H9 (cell line): ENCODE measurements around the gene LRRC8C. TPM values are rescaled to one million over a fixed set of nuclear protein-coding genes. Genes with fewer than 3 reads are reported as not detected.

Source experiments
- DNase-seq: peaks from one replicate; pipeline ENCODE4 v3.0.0-alpha.2; 2017
- H2AFZ ChIP-seq: one replicate; pipeline ENCODE4 v1.6.1; 2013; ENCODE audit warnings: mild to moderate bottlenecking, low read length, control low read depth, moderate library complexity
- H2AK5ac ChIP-seq: 2 replicates; pipeline ENCODE4 v1.6.1; 2013; ENCODE audit warnings: low read length, control low read depth, mixed read lengths; ENCODE audit not compliant: insufficient read length
- H2BK120ac ChIP-seq: one replicate; pipeline ENCODE4 v1.6.1; 2013; ENCODE audit warnings: low read depth, mild to moderate bottlenecking, low read length, control low read depth, inconsistent platforms; ENCODE audit not compliant: poor library complexity, severe bottlenecking
- H2BK12ac ChIP-seq: 2 replicates; pipeline ENCODE4 v1.6.1; 2013; ENCODE audit warnings: low read length, control low read depth, mixed read lengths, low read depth; ENCODE audit not compliant: insufficient read length
- H2BK15ac ChIP-seq: 2 replicates; pipeline ENCODE4 v1.6.1; 2013; ENCODE audit warnings: low read depth, low read length, control low read depth
- H2BK20ac ChIP-seq: one replicate; pipeline ENCODE4 v1.6.1; 2013; ENCODE audit warnings: low read depth, mild to moderate bottlenecking, low read length, control low read depth, inconsistent platforms; ENCODE audit not compliant: poor library complexity, severe bottlenecking
- H2BK5ac ChIP-seq: 2 replicates; pipeline ENCODE4 v1.6.1; 2013; ENCODE audit warnings: low read length, control low read depth, mixed read lengths; ENCODE audit not compliant: insufficient read length
- H3K14ac ChIP-seq: 2 replicates; pipeline ENCODE4 v1.6.1; 2013; ENCODE audit warnings: low read length, control low read depth; ENCODE audit not compliant: insufficient read depth
- H3K18ac ChIP-seq: 2 replicates; pipeline ENCODE4 v1.6.1; 2013; ENCODE audit warnings: low read depth, mild to moderate bottlenecking, mixed read lengths, low read length, control low read depth; ENCODE audit not compliant: insufficient read length
- H3K23ac ChIP-seq: 2 replicates; pipeline ENCODE4 v1.6.1; 2013; ENCODE audit warnings: low read length, control low read depth, mixed read lengths, low read depth; ENCODE audit not compliant: insufficient read length
- H3K23me2 ChIP-seq: 2 replicates; pipeline ENCODE4 v1.6.1; 2013; ENCODE audit warnings: low read depth, mild to moderate bottlenecking, mixed read lengths, low read length, control low read depth; ENCODE audit not compliant: insufficient read length, poor library complexity, severe bottlenecking
- H3K27ac ChIP-seq: 2 replicates; pipeline ENCODE4 v1.5.1; 2013; ENCODE audit warnings: low read length, control low read depth, mixed read lengths, low read depth; ENCODE audit not compliant: insufficient read length
- H3K27me3 ChIP-seq: 2 replicates; pipeline ENCODE4 v1.6.1; 2013; ENCODE audit warnings: low read length, control low read depth, inconsistent platforms; ENCODE audit not compliant: insufficient read depth
- H3K4ac ChIP-seq: 2 replicates; pipeline ENCODE4 v1.6.1; 2013; ENCODE audit warnings: low read depth, mild to moderate bottlenecking, control low read depth, inconsistent platforms, low read length, moderate library complexity
- H3K4me1 ChIP-seq: 2 replicates; pipeline ENCODE4 v1.6.1; 2013; ENCODE audit warnings: low read length, control low read depth, inconsistent platforms; ENCODE audit not compliant: insufficient read depth
- H3K4me2 ChIP-seq: 2 replicates; pipeline ENCODE4 v1.6.1; 2013; ENCODE audit warnings: low read length, control low read depth, mixed read lengths; ENCODE audit not compliant: insufficient read length, insufficient read depth
- H3K56ac ChIP-seq: 2 replicates; pipeline ENCODE4 v1.6.1; 2013; ENCODE audit warnings: low read depth, mild to moderate bottlenecking, mixed read lengths, low read length, control low read depth; ENCODE audit not compliant: insufficient read length
- H3K79me1 ChIP-seq: 2 replicates; pipeline ENCODE4 v1.6.1; 2013; ENCODE audit warnings: low read depth, mild to moderate bottlenecking, moderate library complexity, low read length, control low read depth, inconsistent platforms; ENCODE audit not compliant: insufficient read depth, poor library complexity, severe bottlenecking
- H3K79me2 ChIP-seq: 2 replicates; pipeline ENCODE4 v1.6.1; 2013; ENCODE audit warnings: low read length, control low read depth, inconsistent platforms; ENCODE audit not compliant: insufficient read depth
- H3K9ac ChIP-seq: 2 replicates; pipeline ENCODE4 v1.6.1; 2013; ENCODE audit warnings: low read length, control low read depth, mixed read lengths; ENCODE audit not compliant: insufficient read length; ENCODE audit errors: extremely low read depth
- H3K9me3 ChIP-seq: one replicate; pipeline ENCODE4 v1.6.1; 2013; ENCODE audit warnings: low read depth, low read length, inconsistent platforms; ENCODE audit not compliant: control insufficient read depth
- H3T11ph ChIP-seq: one replicate; pipeline ENCODE4 v1.6.1; 2013; ENCODE audit warnings: mild to moderate bottlenecking, low read length, control low read depth, inconsistent platforms
- H4K20me1 ChIP-seq: one replicate; pipeline ENCODE4 v1.6.1; 2013; ENCODE audit not compliant: control insufficient read depth, insufficient read length, insufficient read depth
- H4K5ac ChIP-seq: 2 replicates; pipeline ENCODE4 v1.6.1; 2013; ENCODE audit warnings: low read depth, mild to moderate bottlenecking, mixed read lengths, low read length, control low read depth; ENCODE audit not compliant: insufficient read length
- H4K8ac ChIP-seq: replicated peaks from 2 replicates; pipeline ENCODE4 v1.6.1; 2013; ENCODE audit warnings: low read length, control low read depth, mixed read lengths, low read depth; ENCODE audit not compliant: insufficient read length
- H4K91ac ChIP-seq: 2 replicates; pipeline ENCODE4 v1.6.1; 2013; ENCODE audit warnings: low read depth, mild to moderate bottlenecking, moderate library complexity, mixed read lengths, low read length, control low read depth; ENCODE audit not compliant: insufficient read length
- H3K27ac Mint-ChIP-seq, 3 experiments: 2 replicates in 2 of 3; 3 replicates in 1 of 3; pipeline ENCODE4 v1.8.0; 2020 to 2021; ENCODE audit warnings: mixed read lengths in 3 of 3, mild to moderate bottlenecking in 1 of 3, moderate library complexity in 1 of 3
- H3K27me3 Mint-ChIP-seq: 2 replicates; pipeline ENCODE4 v1.8.0; 2021; ENCODE audit warnings: low read depth, mild to moderate bottlenecking, moderate library complexity, mixed read lengths
- H3K36me3 Mint-ChIP-seq, 3 experiments: 2 replicates in 2 of 3; 3 replicates in 1 of 3; pipeline ENCODE4 v1.8.0; 2020 to 2021; ENCODE audit warnings: low read depth in 3 of 3, mixed read lengths in 3 of 3; ENCODE audit not compliant: insufficient read depth in 1 of 3
- H3K4me1 Mint-ChIP-seq, 2 experiments: 2 replicates each; pipeline ENCODE4 v1.8.0; 2020; ENCODE audit warnings: mixed read lengths in 2 of 2
- H3K4me3 Mint-ChIP-seq, 2 experiments: 2 replicates in 1 of 2; 3 replicates in 1 of 2; pipeline ENCODE4 v1.8.0; 2020 to 2021; ENCODE audit warnings: mild to moderate bottlenecking in 2 of 2, mixed read lengths in 2 of 2, moderate library complexity in 1 of 2
- H3K9me3 Mint-ChIP-seq, 2 experiments: 2 replicates in 1 of 2; 3 replicates in 1 of 2; pipeline ENCODE4 v1.8.0; 2020; ENCODE audit warnings: mild to moderate bottlenecking in 2 of 2, mixed read lengths in 2 of 2, moderate library complexity in 1 of 2
- CTCF ChIP-seq: fragments of 200-600 bp; sonication (generic); conservative IDR thresholded peaks from 3 replicates; pipeline ENCODE4 v1.8.0; 2021; ENCODE audit warnings: antibody characterized with exemption, mild to moderate bottlenecking
- WGBS: extraction: QIAGEN DNeasy Blood & Tissue Kit; methylation state at CpG from one replicate; pipeline ENCODE4 v1.1.7; 2013; ENCODE audit warnings: missing lambda C conversion rate, low lambda C conversion rate, mixed read lengths; ENCODE audit not compliant: insufficient read length; ENCODE audit errors: extremely low coverage; 5-methylcytosine and 5-hydroxymethylcytosine counted together
- total RNA-seq: library from RNA; stranded (reverse); gene quantifications from 2 replicates; pipeline ENCODE4 v1.2.1, GENCODE V29; 2021

LRRC8C gene
- total RNA-seq, 1 experiment from 2014 or later: 1.9 TPM

GRCh38 chr1:89660224-89661061 lies 27.5 kb downstream of the LRRC8C start:
- H3K14ac ChIP-seq: no peak overlapping the region
- H3K23ac ChIP-seq: no peak overlapping the region
- no peak overlapping the region for H3T11ph ChIP-seq
- no peak overlapping the region for H4K91ac ChIP-seq
- no peak overlapping the region for H3K27ac Mint-ChIP-seq
- TF ChIP-seq CTCF: no peak
- no peak overlapping the region for H3K4me2 ChIP-seq
- WGBS: no CpG with 5 or more reads among the region's 3 CpGs
- no peaks in the 10 kb centered on the region for H3K4me1 Mint-ChIP-seq
- no peaks in the 10 kb centered on the region for H3K27me3 ChIP-seq
- H3K4me1 ChIP-seq: no peaks in the 10 kb centered on the region
- no peak overlapping the region for H2BK120ac ChIP-seq
- H2AK5ac ChIP-seq: no peak overlapping the region
- no peak overlapping the region for H2AFZ ChIP-seq
- H2BK20ac ChIP-seq: no peak overlapping the region
- peaks cover 0 to 10% of the 10 kb centered on the region in 2 experiments; a peak in 3 of 5 replicates for H3K9me3 Mint-ChIP-seq
- peaks cover 0 to 5% (median 0%) of the 10 kb centered on the region in 3 experiments; a peak in 1 of 7 replicates for H3K36me3 Mint-ChIP-seq
- no peak overlapping the region for H2BK15ac ChIP-seq
- H3K23me2 ChIP-seq: no peaks in the 10 kb centered on the region
- H3K9ac ChIP-seq: no peak overlapping the region
- H3K79me1 ChIP-seq: no peaks in the 10 kb centered on the region
- no peak overlapping the region for H4K8ac ChIP-seq
- H3K27me3 Mint-ChIP-seq: no peaks in the 10 kb centered on the region
- no peak overlapping the region for H2BK12ac ChIP-seq
- H3K4ac ChIP-seq: no peak overlapping the region
- H2BK5ac ChIP-seq: no peak overlapping the region
- H3K27ac ChIP-seq: no peak overlapping the region
- no peak overlapping the region for H3K4me3 Mint-ChIP-seq
- no peaks in the 10 kb centered on the region for H4K20me1 ChIP-seq
- H3K9me3 ChIP-seq: no peaks in the 10 kb centered on the region
- no peak for DNase-seq
- no peak overlapping the region for H3K18ac ChIP-seq
- no peak overlapping the region for H3K56ac ChIP-seq
- H4K5ac ChIP-seq: no peak overlapping the region
- no peaks in the 10 kb centered on the region for H3K79me2 ChIP-seq
